Epithelial cell of esophagus (primary cell): ENCODE data around the gene YIPF4.
"Not testable (repeated sequence)": the region's sequence is repeated elsewhere in the genome, so short reads cannot be mapped to it uniquely, and the experiment has no call there.

ENCODE experiments used
- DNase-seq: peaks from one replicate; pipeline ENCODE4 v3.0.0; 2010; ENCODE audit warnings: low read depth
- H3K4me3 ChIP-seq: 2 replicates; pipeline ENCODE4 v1.5.1; 2011; ENCODE audit warnings: mild to moderate bottlenecking, low read length, control low read depth
- CTCF ChIP-seq: IDR thresholded peaks from 2 replicates; pipeline ENCODE4 v1.5.1; 2011; ENCODE audit warnings: low read depth, mild to moderate bottlenecking, low read length, control low read depth, inconsistent platforms; ENCODE audit not compliant: insufficient read depth; ENCODE audit errors: missing control alignments

The YIPF4 gene

DNA sequence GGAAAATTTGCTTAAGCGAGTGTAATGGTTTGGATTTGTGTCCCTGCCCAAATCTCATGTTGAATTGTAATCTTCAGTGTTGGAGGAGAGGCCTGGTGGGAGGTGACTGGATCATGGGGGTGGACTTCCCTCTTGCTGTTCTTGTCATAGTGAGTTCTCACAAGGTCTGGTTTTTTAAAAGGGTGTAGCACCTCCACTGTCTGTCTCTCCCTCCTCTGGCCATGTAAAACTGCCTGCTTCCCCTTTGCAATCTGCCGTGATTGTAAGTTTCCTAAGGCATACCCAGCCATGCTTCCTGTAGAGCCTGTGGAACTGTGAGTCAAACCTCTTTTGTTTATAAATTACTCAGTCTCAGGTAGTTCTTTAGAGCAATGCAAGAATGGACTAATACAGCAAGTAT is 6.6 kb downstream of the YIPF4 start:
- H3K4me3 ChIP-seq, result no peak overlapping the region
- DNase-seq, result peak; percentile 88
- no peak for TF ChIP-seq CTCF

- DNase-seq, result peak; percentile 89
- H3K4me3 ChIP-seq, result no peak overlapping the region
Measured at GRCh38 chr2:32289165-32289999, 11.7 kb downstream of the YIPF4 start.

DNA sequence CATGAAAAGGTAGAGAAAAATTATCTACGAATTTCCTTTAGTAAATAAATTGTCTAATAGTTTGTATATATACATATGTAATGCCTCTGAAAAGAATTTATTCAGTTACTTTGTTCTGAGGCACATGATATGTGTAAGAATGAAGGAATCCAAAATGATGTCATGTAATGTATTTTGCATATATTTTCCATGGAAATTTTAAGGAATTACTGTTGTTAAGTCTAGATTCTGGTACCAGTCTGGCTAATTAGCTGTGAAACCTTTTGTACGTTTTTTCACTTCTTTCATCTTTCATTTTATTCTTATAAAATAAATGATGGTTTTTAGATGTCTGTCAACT is 12.3 kb downstream of the YIPF4 start:
- DNase-seq, result no peak
- no peak for TF ChIP-seq CTCF

More at GRCh38 chr2:32289165-32289999, 11.7 kb downstream of the YIPF4 start:
- no peak for TF ChIP-seq CTCF

GRCh38 chr2:32291746-32292145 is 14.0 kb downstream of the YIPF4 start:
- TF ChIP-seq CTCF, result no peak
- DNase-seq, result no peak
- no peak overlapping the region for H3K4me3 ChIP-seq

More for the DNA sequence above, 12.3 kb downstream of the YIPF4 start:
- no peak overlapping the region for H3K4me3 ChIP-seq

GRCh38 chr2:32293493-32293892 is 15.8 kb downstream of the YIPF4 start:
- DNase-seq, result not testable (repeated sequence)

DNA sequence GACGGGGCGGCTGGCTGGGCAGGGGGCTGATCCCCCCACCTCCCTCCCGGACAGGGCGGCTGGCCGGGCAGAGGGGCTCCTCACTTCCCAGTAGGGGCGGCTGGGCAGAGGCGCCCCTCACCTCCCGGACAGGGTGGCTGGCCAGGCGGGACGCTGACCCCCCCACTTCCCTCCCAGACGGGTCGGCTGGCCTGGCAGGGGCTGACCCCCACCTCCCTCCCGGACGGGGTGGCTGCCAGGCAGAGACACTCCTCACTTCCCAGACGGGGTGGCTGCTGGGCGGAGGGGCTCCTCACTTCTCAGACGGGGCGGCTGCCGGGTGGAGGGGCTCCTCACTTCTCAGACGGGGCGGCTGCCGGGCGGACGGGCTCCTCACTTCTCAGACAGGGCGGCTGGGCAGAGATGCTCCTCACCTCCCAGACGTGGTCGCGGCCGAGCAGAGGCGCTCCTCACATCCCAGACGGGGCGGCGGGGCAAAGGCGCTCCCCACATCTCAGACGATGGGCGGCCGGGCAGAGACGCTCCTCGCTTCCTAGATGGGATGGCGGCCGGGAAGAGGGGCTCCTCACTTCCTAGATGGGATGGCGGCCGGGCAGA is 16.4 kb downstream of the YIPF4 start:
- not testable (repeated sequence) for H3K4me3 ChIP-seq, DNase-seq

More at GRCh38 chr2:32293493-32293892, 15.8 kb downstream of the YIPF4 start:
- not testable (repeated sequence) for H3K4me3 ChIP-seq

DNA sequence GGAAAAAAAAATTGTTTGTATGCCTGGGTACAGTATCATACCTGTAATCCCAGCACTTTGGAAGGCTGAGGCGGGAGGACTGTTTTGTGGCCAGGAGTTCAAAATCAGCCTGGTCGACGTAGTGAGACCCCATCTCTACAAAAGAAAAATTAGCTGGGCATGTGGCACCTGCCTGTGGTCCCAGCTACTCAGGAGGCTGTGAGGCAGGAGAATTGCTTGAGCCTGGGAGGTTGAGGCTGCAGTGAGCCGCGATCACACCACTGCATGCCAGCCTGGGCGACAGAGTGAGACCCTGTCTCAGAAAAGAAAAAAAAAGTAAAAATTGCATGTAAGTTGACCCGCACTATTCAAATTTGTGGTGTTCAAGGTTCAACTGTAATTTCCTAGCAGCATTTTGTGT is 32.9 kb downstream of the YIPF4 start:
- no peak for TF ChIP-seq CTCF
- no peak for DNase-seq
- no peak overlapping the region for H3K4me3 ChIP-seq

DNA sequence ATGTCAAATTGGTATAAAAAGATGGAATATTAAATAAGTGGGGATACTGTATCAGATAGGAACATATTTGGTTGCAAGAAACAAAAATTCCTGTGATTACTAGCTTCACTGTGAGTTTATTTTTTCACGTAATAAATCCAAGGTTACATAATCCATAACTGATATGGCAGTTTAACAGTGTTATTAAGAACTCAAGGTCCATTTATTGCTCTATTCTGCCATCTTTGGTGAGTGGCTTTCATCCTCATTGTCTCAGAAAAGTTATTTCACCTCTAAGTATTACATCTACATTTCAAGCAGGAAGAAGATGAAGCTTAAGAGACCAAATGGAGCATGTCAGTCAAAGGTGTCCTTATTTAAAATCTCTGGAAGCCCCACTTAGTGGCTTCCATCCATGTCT is 37.2 kb downstream of the YIPF4 start:
- H3K4me3 ChIP-seq, result no peak overlapping the region
- no peak for DNase-seq
- TF ChIP-seq CTCF, result no peak

DNA sequence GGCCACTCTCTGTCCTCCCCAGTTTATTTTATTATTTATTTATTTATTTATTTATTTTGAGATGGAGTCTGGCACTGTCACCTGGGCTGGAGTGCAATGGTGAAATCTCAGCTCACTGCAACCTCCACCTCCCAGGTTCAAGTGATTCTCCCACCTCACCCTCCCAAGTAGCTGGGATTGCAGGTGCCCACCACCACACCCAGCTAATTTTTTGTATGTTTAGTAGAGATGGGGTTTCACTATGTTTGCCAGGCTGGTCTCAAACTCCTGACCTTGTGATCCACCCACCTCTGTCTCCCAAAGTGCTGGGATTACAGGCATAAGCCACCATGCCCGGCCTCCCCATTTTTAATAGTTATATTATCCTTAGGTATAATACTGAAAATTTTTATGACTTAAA is 51.0 kb downstream of the YIPF4 start:
- H3K4me3 ChIP-seq, DNase-seq: not testable (repeated sequence)

DNA sequence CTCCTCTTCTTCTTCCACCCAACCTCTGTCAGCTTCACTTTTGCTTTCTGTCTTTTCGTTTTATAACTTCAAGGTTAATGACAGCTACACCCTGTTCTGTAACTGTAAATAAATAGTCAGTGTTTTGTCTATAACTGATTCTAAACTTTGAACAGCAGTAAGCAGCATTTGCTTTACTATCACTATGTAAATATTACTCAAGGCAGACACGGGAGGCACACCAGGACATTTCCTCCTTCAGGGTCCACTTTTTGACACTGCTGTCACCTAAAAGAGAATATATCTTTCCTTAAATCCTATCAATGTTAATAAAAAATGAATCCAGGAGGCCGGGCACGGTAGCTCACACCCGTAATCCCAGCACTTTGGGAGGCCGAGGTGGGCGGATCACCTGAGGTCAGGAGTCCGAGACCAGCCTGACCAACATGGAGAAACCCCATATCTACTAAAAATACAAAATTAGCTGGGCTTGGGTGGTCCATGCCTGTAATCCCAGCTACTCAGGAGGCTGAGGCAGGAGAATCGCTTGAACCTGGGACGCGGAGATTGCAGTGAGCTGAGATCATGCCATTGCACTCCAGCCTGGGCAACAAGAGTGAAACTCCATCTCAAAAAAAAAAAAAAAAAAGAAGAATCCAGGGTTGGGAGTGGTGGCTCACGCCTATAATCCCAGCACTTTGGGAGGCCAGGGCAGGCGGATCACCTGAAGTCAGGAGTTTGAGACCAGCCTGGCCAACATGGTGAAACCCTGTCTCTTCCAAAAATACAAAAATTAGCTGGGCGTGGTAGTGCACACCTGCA is 51.7 kb downstream of the YIPF4 start:
- DNase-seq, H3K4me3 ChIP-seq: not testable (repeated sequence)
